NCI-H69 (cell line): Measurements from ENCODE around the gene DHFR2.
"Not testable (repeated sequence)": the region's sequence is repeated elsewhere in the genome, so short reads cannot be mapped to it uniquely, and the experiment has no call there.

ENCODE experiments used
- DNase-seq: peaks from one replicate; lab custom pipeline; 2025; lab: John Stamatoyannopoulos, UW

Gene DHFR2

GRCh38 chr3:94065122-94065521 lies 2.4 kb upstream of the DHFR2 start:
- DNase-seq: no peak

GRCh38 chr3:94064243-94064860 lies 1.6 kb upstream of the DHFR2 start:
- DNase-seq: no peak

- DNase-seq: peak; percentile 8
These were observed 892 bp upstream of the DHFR2 start for GRCh38 chr3:94063496-94064119.

GRCh38 chr3:94061297-94061696 lies 1.4 kb downstream of the DHFR2 start:
- no peak for DNase-seq

- no peak for DNase-seq
These were observed 12.2 kb downstream of the DHFR2 start for GRCh38 chr3:94050546-94050945.

- DNase-seq: no peak
These were observed 13.4 kb downstream of the DHFR2 start for GRCh38 chr3:94049267-94049666.

- DNase-seq: no peak
These were observed 16.2 kb downstream of the DHFR2 start for GRCh38 chr3:94046533-94046932.

GRCh38 chr3:94044100-94044936 lies 18.4 kb downstream of the DHFR2 start:
- DNase-seq: not testable (repeated sequence)

- no peak for DNase-seq
These were observed 19.4 kb downstream of the DHFR2 start for GRCh38 chr3:94043285-94043684.

GRCh38 chr3:94036909-94037507 lies 25.7 kb downstream of the DHFR2 start:
- peak; percentile 36 for DNase-seq

- peak; percentile 76 for DNase-seq
These were observed 34.5 kb downstream of the DHFR2 start, which contains the start of gene STX19 for GRCh38 chr3:94028093-94028837. TSS of gene STX19 (minus strand) at chr3:94028597. CDS start at chr3:94015269, 13,328 bp downstream.

GRCh38 chr3:94026623-94027022 lies 36.1 kb downstream of the DHFR2 start:
- DNase-seq: no peak

- DNase-seq: no peak
These were observed 38.3 kb downstream of the DHFR2 start for GRCh38 chr3:94024385-94024784.

- DNase-seq: no peak
These were observed 42.4 kb downstream of the DHFR2 start for GRCh38 chr3:94020293-94020692.

- no peak for DNase-seq
These were observed 43.1 kb downstream of the DHFR2 start for GRCh38 chr3:94019659-94020058.

- DNase-seq: no peak
These were observed 47.7 kb downstream of the DHFR2 start for GRCh38 chr3:94015025-94015424.

GRCh38 chr3:94012185-94012584 lies 50.5 kb downstream of the DHFR2 start:
- no peak for DNase-seq

GRCh38 chr3:94011233-94011711 lies 51.4 kb downstream of the DHFR2 start:
- no peak for DNase-seq

- peak; percentile 65 for DNase-seq
These were observed 53.1 kb downstream of the DHFR2 start for GRCh38 chr3:94009608-94010007.

- no peak for DNase-seq
These were observed 54.5 kb downstream of the DHFR2 start for GRCh38 chr3:94008253-94008652.
